Stimulated activated effector memory CD8-positive, alpha-beta T cell treated with anti-CD3 and anti-CD28 coated beads, Interleukin-12 subunit alpha, Interleukin-12 subunit beta, amount 100 ng/mL, for 72 hours (primary cell): ENCODE measurements around the gene PEX19.
A peak's percentile ranks its signal among the peaks of the same experiment; 100 is the strongest.

Experiments
- ATAC-seq: fragments of 150-1000 bp; cut with Tn5 transposase; 2 replicates; pipeline ENCODE4 v1.10.0; 2021
- DNase-seq, 2 donors: peaks; one replicate each; pipeline ENCODE4 v3.0.0; 2021 to 2022; ENCODE audit warnings: low spot score in 2 of 2
- H3K27ac Mint-ChIP-seq: one replicate; pipeline ENCODE4 v1.8.0; 2022; ENCODE audit warnings: mild to moderate bottlenecking, mixed read lengths
- H3K36me3 Mint-ChIP-seq: one replicate; pipeline ENCODE4 v1.8.0; 2022; ENCODE audit warnings: mild to moderate bottlenecking, mixed read lengths
- H3K4me1 Mint-ChIP-seq: one replicate; pipeline ENCODE4 v1.8.0; 2022; ENCODE audit warnings: mixed read lengths
- H3K4me3 Mint-ChIP-seq: one replicate; pipeline ENCODE4 v1.8.0; 2022; ENCODE audit warnings: mild to moderate bottlenecking, mixed read lengths
- H3K9me3 Mint-ChIP-seq: one replicate; pipeline ENCODE4 v1.8.0; 2022; ENCODE audit warnings: mixed read lengths

PEX19 gene

GRCh38 chr1:160260406-160261382, 24.2 kb downstream of the PEX19 start:
- ATAC-seq (no peak), DNase-seq (no peak)
- H3K36me3 Mint-ChIP-seq = peaks cover 69% of the 10 kb centered on the region
- H3K9me3 Mint-ChIP-seq = no peaks in the 10 kb centered on the region
- peaks cover 41% of the 10 kb centered on the region for H3K4me1 Mint-ChIP-seq
- peak overlapping the region; percentile 100 for H3K27ac Mint-ChIP-seq
- peak overlapping the region; percentile 99 for H3K4me3 Mint-ChIP-seq

GRCh38 chr1:160258177-160258798, 26.6 kb downstream of the PEX19 start:
- H3K9me3 Mint-ChIP-seq = no peaks in the 10 kb centered on the region
- peaks cover 92% of the 10 kb centered on the region for H3K36me3 Mint-ChIP-seq
- no peak overlapping the region for H3K4me3 Mint-ChIP-seq
- ATAC-seq (no peak), DNase-seq (no peak)
- no peak overlapping the region for H3K27ac Mint-ChIP-seq
- peaks cover 26% of the 10 kb centered on the region for H3K4me1 Mint-ChIP-seq

- DNase-seq (no peak), ATAC-seq (no peak)
- Mint-ChIP-seq H3K27ac (no peak overlapping the region), H3K4me3 (no peak overlapping the region), H3K9me3 (no peaks in the 10 kb centered on the region), H3K4me1 (peaks cover 24% of the 10 kb centered on the region), H3K36me3 (peaks cover 92% of the 10 kb centered on the region)
These were observed 27.4 kb downstream of the PEX19 start for GRCh38 chr1:160257411-160258015.

GRCh38 chr1:160256396-160257046, 28.4 kb downstream of the PEX19 start:
- H3K4me1 Mint-ChIP-seq = peaks cover 32% of the 10 kb centered on the region
- ATAC-seq (peak; percentile 35), DNase-seq (no peak)
- no peak overlapping the region for H3K4me3 Mint-ChIP-seq
- no peaks in the 10 kb centered on the region for H3K9me3 Mint-ChIP-seq
- H3K36me3 Mint-ChIP-seq = peaks cover 92% of the 10 kb centered on the region
- no peak overlapping the region for H3K27ac Mint-ChIP-seq

- no peaks in the 10 kb centered on the region for H3K9me3 Mint-ChIP-seq
- H3K4me1 Mint-ChIP-seq = peaks cover 30% of the 10 kb centered on the region
- DNase-seq = no peak
These were observed 29.1 kb downstream of the PEX19 start for GRCh38 chr1:160255781-160256300.

GRCh38 chr1:160251687-160252526, 33.0 kb downstream of the PEX19 start:
- H3K36me3 Mint-ChIP-seq = peaks cover 86% of the 10 kb centered on the region

More at GRCh38 chr1:160255781-160256300, 29.1 kb downstream of the PEX19 start:
- Mint-ChIP-seq H3K36me3 (peaks cover 92% of the 10 kb centered on the region), H3K27ac (no peak overlapping the region), H3K4me3 (no peak overlapping the region)
- no peak for ATAC-seq

GRCh38 chr1:160251011-160251410, 33.9 kb downstream of the PEX19 start:
- ATAC-seq (no peak), DNase-seq (no peak)
- H3K4me3 Mint-ChIP-seq = no peak overlapping the region
- peaks cover 10% of the 10 kb centered on the region for H3K4me1 Mint-ChIP-seq
- peak overlapping the region; percentile 4 for H3K27ac Mint-ChIP-seq
- peaks cover 83% of the 10 kb centered on the region for H3K36me3 Mint-ChIP-seq
- H3K9me3 Mint-ChIP-seq = no peaks in the 10 kb centered on the region

More at GRCh38 chr1:160251687-160252526, 33.0 kb downstream of the PEX19 start:
- H3K4me1 Mint-ChIP-seq = peaks cover 10% of the 10 kb centered on the region
- no peak for DNase-seq
- peak overlapping the region; percentile 4 for H3K27ac Mint-ChIP-seq
- peak; percentile 89 for ATAC-seq
- H3K9me3 Mint-ChIP-seq = no peaks in the 10 kb centered on the region
- H3K4me3 Mint-ChIP-seq = no peak overlapping the region

- no peak for ATAC-seq
These were observed 37.9 kb downstream of the PEX19 start for GRCh38 chr1:160247053-160247452.

GRCh38 chr1:160245434-160245833, 39.5 kb downstream of the PEX19 start:
- peaks cover 30% of the 10 kb centered on the region for H3K36me3 Mint-ChIP-seq
- no peak overlapping the region for H3K4me3 Mint-ChIP-seq
- ATAC-seq = no peak
- H3K4me1 Mint-ChIP-seq = peaks cover 4% of the 10 kb centered on the region
- H3K27ac Mint-ChIP-seq = peak overlapping the region; percentile 1
- DNase-seq = no peak
- no peaks in the 10 kb centered on the region for H3K9me3 Mint-ChIP-seq

More at GRCh38 chr1:160247053-160247452, 37.9 kb downstream of the PEX19 start:
- H3K27ac Mint-ChIP-seq = no peak overlapping the region
- peaks cover 8% of the 10 kb centered on the region for H3K4me1 Mint-ChIP-seq
- no peak for DNase-seq
- H3K36me3 Mint-ChIP-seq = peaks cover 44% of the 10 kb centered on the region
- H3K4me3 Mint-ChIP-seq = no peak overlapping the region
- H3K9me3 Mint-ChIP-seq = no peaks in the 10 kb centered on the region

- Mint-ChIP-seq H3K4me1 (peaks cover 10% of the 10 kb centered on the region), H3K27ac (no peak overlapping the region), H3K4me3 (no peak overlapping the region), H3K9me3 (no peaks in the 10 kb centered on the region), H3K36me3 (peaks cover 22% of the 10 kb centered on the region)
- ATAC-seq (no peak), DNase-seq (no peak)
These were observed 40.7 kb downstream of the PEX19 start for GRCh38 chr1:160244209-160244608.

- Mint-ChIP-seq H3K4me3 (no peak overlapping the region), H3K9me3 (no peaks in the 10 kb centered on the region), H3K4me1 (peaks cover 10% of the 10 kb centered on the region), H3K27ac (peak overlapping the region; percentile 33), H3K36me3 (peaks cover 22% of the 10 kb centered on the region)
- ATAC-seq = no peak
- DNase-seq = no peak
These were observed 41.2 kb downstream of the PEX19 start for GRCh38 chr1:160243767-160244166.

- Mint-ChIP-seq H3K36me3 (no peaks in the 10 kb centered on the region), H3K27ac (no peak overlapping the region), H3K4me1 (peaks cover 15% of the 10 kb centered on the region), H3K4me3 (no peak overlapping the region), H3K9me3 (no peaks in the 10 kb centered on the region)
- DNase-seq (no peak), ATAC-seq (no peak)
These were observed 45.2 kb downstream of the PEX19 start for GRCh38 chr1:160239582-160240299.

- Mint-ChIP-seq H3K27ac (no peak overlapping the region), H3K36me3 (no peaks in the 10 kb centered on the region), H3K4me1 (peaks cover 27% of the 10 kb centered on the region), H3K9me3 (no peaks in the 10 kb centered on the region), H3K4me3 (no peak overlapping the region)
- no peak for DNase-seq
- ATAC-seq = no peak
These were observed 46.5 kb downstream of the PEX19 start for GRCh38 chr1:160238408-160238807.

- DNase-seq (no peak), ATAC-seq (no peak)
- Mint-ChIP-seq H3K36me3 (no peaks in the 10 kb centered on the region), H3K9me3 (no peaks in the 10 kb centered on the region), H3K27ac (peak overlapping the region; percentile 6), H3K4me1 (peaks cover 24% of the 10 kb centered on the region), H3K4me3 (no peak overlapping the region)
These were observed 47.4 kb downstream of the PEX19 start for GRCh38 chr1:160237558-160237957.
